Globus pallidus (tissue), 1 donor: ENCODE results near the gene HECTD1.
"Not testable (repeated sequence)": the region's sequence is repeated elsewhere in the genome, so short reads cannot be mapped to it uniquely, and the experiment has no call there.

Experiments
- DNase-seq: peaks from one replicate; pipeline ENCODE4 v3.0.0-alpha.2; 2015; ENCODE audit warnings: low spot score

HECTD1 gene

DNA sequence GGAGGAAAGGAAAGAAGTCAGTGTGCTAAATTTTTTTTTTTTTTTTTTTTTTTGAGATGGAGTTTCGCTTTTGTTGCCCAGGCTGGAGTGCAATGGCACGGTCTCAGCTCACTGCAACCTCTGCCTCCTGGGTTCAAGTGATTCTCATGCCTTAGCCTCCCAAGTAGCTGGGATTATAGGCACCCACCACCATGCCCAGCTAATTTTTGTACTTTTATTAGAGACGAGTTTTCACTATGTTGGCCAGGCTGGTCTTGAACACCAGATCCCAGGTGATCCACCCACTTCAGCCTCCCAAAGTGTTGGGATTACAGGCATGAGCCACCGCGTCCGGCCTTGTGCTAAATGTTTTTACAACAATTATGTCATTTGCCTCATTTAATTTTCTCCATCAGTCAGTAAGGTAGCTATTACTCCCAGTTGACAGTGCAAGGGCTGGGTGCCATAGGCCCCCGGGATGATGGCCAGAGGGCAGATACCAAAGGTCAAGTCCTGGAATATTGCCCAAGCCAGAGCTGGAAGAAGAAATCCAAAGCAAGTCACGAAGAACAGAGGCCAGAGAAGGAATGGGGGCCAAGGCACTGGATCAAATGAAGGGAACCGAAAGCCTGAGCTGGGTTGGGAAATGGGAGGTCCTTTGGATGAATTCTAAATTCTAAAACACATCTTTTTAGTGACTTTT is 154.5 kb downstream of the HECTD1 start:
- DNase-seq = not testable (repeated sequence)

DNA sequence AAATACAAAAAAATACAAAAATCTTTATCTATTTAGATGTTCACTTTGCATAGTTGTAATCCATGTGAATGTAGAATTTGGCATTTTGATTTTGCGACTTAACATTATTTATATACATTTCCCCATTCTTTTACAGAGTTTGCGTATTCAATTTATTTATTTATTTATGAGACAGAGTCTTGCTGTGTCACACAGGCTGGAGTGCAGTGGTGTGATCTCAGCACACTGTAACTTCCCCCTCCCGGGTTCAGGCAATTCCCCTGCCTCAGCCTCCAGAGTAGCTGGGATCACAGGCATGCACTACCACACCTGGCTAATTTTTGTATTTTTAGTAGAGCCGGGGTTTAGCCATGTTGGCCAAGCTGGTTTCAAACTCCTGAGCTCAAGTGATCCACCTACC is 156.1 kb downstream of the HECTD1 start:
- DNase-seq = no peak

DNA sequence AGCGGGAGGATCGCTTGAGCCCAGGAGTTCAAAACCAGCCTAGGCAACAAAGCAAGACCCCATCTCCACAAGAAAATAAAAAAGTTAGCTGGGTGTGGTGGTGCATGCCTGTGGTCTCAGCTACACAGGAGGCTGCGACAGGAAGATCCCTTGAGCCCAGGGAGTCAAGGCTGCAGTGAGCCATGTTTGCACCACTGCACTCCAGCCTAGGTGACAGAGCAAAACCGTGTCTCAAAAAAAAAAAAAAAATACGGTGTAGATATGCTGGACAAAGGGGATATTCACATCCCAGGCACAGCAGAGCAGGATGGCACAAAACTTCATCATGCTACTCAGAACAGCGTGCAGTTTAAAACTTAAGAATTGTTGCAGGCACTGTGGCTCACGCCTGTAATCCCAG is 156.6 kb downstream of the HECTD1 start:
- DNase-seq = no peak
